GM13976 (cell line): Measurements from ENCODE around the gene ESRRB.

Experiments used
- DNase-seq: peaks from one replicate; pipeline ENCODE4 v3.0.0; 2012; ENCODE audit warnings: low spot score
- CTCF ChIP-seq: IDR thresholded peaks from 2 replicates; pipeline ENCODE4 v1.5.1; 2012; ENCODE audit warnings: borderline replicate concordance, mild to moderate bottlenecking; ENCODE audit not compliant: insufficient read depth; ENCODE audit errors: extremely low read depth, missing control alignments, control extremely low read depth
- in situ Hi-C: fragments of 300-500 bp; cut with MboI; formaldehyde crosslinking; loops from one replicate; pipeline ENCODE4 v1.12.0; 2022; ENCODE audit warnings: low sequenced_read_pairs, mixed read lengths, inconsistent platforms; ENCODE audit not compliant: unreplicated experiment

The ESRRB gene

GRCh38 chr14:76446486-76446885 is 70.5 kb downstream of the ESRRB start:
- DNase-seq: no peak
- TF ChIP-seq CTCF: no peak
- in situ Hi-C loops: no loop called here

GRCh38 chr14:76446921-76447320 is 71.0 kb downstream of the ESRRB start:
- in situ Hi-C loops: no loop called here
- TF ChIP-seq CTCF: no peak
- no peak for DNase-seq

GRCh38 chr14:76450476-76450875 is 74.5 kb downstream of the ESRRB start:
- DNase-seq: no peak
- no peak for TF ChIP-seq CTCF
- in situ Hi-C loops: no loop called here

GRCh38 chr14:76456200-76456599 is 80.3 kb downstream of the ESRRB start:
- in situ Hi-C loops: no loop called here
- DNase-seq: peak; percentile 71
- TF ChIP-seq CTCF: peak; percentile 29

- no peak for DNase-seq
- in situ Hi-C loops: no loop called here
- TF ChIP-seq CTCF: no peak
These were observed 81.1 kb downstream of the ESRRB start for GRCh38 chr14:76456891-76457586.

- DNase-seq: no peak
- no peak for TF ChIP-seq CTCF
- in situ Hi-C loops: no loop called here
These were observed 81.9 kb downstream of the ESRRB start for GRCh38 chr14:76457841-76458240.
